Stomach (tissue), 9 donors: Measurements from ENCODE around the gene FXYD7. TPM values are rescaled to one million over a fixed set of nuclear protein-coding genes. Genes with fewer than 3 reads are reported as not detected.

ENCODE experiments used
- DNase-seq, 2 donors: peaks; one replicate each; pipeline versions ENCODE4 v3.0.0 to v3.0.0-alpha.2; 2013 to 2019
- H3K27ac ChIP-seq, 5 donors: fragments of 200-600 bp in 4 of 5; sonication (generic) in 4 of 5; one replicate each; pipeline ENCODE4 v1.5.1; 2013 to 2019; ENCODE audit warnings: mild to moderate bottlenecking in 1 of 5, moderate library complexity in 1 of 5
- H3K27me3 ChIP-seq, 3 donors: fragments of 200-600 bp; sonication (generic); one replicate each; pipeline ENCODE4 v1.5.1; 2017 to 2019; ENCODE audit warnings: mixed run types in 1 of 3
- H3K36me3 ChIP-seq, 4 donors: fragments of 200-600 bp; sonication (generic); 1 replicate in 3 of 4; 2 replicates in 1 of 4; pipeline ENCODE4 v1.5.1; 2016 to 2019
- H3K4me1 ChIP-seq, 4 donors: fragments of 200-600 bp; sonication (generic); one replicate each; pipeline ENCODE4 v1.5.1; 2016 to 2019
- H3K4me3 ChIP-seq, 4 donors: fragments of 200-600 bp; sonication (generic) in 3 of 4; one replicate each; pipeline ENCODE4 v1.5.1; 2016 to 2019; ENCODE audit warnings: mild to moderate bottlenecking in 1 of 4
- H3K9me3 ChIP-seq, 4 donors: fragments of 200-600 bp; sonication (generic); one replicate each; pipeline ENCODE4 v1.5.1; 2016 to 2019
- CTCF ChIP-seq, 7 experiments: fragments of 450-650 bp in 4 of 7; fragments of 200-600 bp in 3 of 7; sonication (generic) in 3 of 7; IDR thresholded peaks; one replicate each; pipeline ENCODE4 v1.5.1; 2016 to 2019; ENCODE audit warnings: antibody characterized with exemption in 7 of 7, control low read depth in 2 of 7, mild to moderate bottlenecking in 1 of 7
- EP300 ChIP-seq: sonication (generic); formaldehyde crosslinking; IDR thresholded peaks from one replicate; pipeline ENCODE4 v1.6.1; 2017; ENCODE audit warnings: antibody characterized with exemption
- POLR2A ChIP-seq, 4 donors: fragments of 450-650 bp; IDR thresholded peaks; one replicate each; pipeline ENCODE4 v1.6.1; 2016; ENCODE audit warnings: antibody characterized with exemption in 4 of 4, control low read depth in 2 of 4, mild to moderate bottlenecking in 1 of 4, moderate library complexity in 1 of 4
- POLR2AphosphoS5 ChIP-seq, 3 donors: sonication (generic); formaldehyde crosslinking; IDR thresholded peaks; one replicate each; pipeline ENCODE4 v1.6.1; 2016; ENCODE audit warnings: antibody characterized with exemption in 3 of 3
- WGBS, 5 donors: extraction: QIAGEN DNeasy Blood & Tissue Kit in 3 of 5; methylation state at CpG; one replicate each; pipeline versions ENCODE4 v1.1.5 to v1.1.7; 2013 to 2018; 5-methylcytosine and 5-hydroxymethylcytosine counted together
- intact Hi-C: fragments of 100-400 bp; cut with DNase I; formaldehyde crosslinking; loops from one replicate; pipeline ENCODE4 v1.15.1; 2023; ENCODE audit warnings: low total_unique reads
- polyA plus RNA-seq, 3 donors: library from polyadenylated mRNA; stranded (reverse); fragments of 200-250 nt; gene quantifications; one replicate each; pipeline ENCODE4 v1.2.3, GENCODE V29; 2013
- total RNA-seq, 5 donors: library from RNA; depleted of rRNA; stranded (reverse); fragments of >200 nt; gene quantifications; one replicate each; pipeline versions ENCODE4 v1.1.0 to v1.2.3, GENCODE V29; 2014 to 2016
- donor health status: healthy with polysubstance abuse.
- donor health status: Bipolar disorder and iron deficiency.
- donor health status: healthy.

Gene FXYD7
- total and polyA plus RNA-seq, 8 donors = 0.55 to 2.6 TPM; not detected in 6

DNA sequence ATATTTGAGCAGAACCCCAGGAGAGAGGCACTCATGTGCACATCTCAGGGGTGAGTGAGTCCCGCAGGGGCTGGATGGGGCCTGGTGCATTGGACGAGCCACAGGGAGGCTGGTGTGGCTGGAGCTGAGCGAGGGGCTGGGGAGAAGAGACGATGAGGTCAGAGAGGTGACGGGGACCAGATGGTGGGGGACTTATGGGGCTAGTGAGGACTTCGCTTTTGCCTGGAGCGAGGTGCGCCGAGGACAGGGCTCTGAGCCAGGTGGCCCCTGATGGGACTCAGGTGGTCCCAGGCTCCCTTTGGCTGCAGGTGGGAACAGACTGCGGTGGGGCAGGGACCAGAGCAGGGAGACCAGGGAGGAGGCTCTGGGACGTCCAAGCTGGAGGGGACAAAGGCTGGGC, 34.3 kb upstream of the FXYD7 start:
- intact Hi-C loops = no loop called here
- H3K27ac ChIP-seq = peak overlapping the region in 4 of 5 donors; percentile 11 to 49 (median 22)
- WGBS, 5 donors = 82 to 91% (median 85%) methylated on average over 11 of the region's 11 CpGs
- peaks cover 0 to 15% (median 0%) of the 10 kb centered on the region in 3 donors for H3K27me3 ChIP-seq
- H3K36me3 ChIP-seq = no peaks in the 10 kb centered on the region
- TF ChIP-seq CTCF (IDR thresholded peaks at IDR 0.05) (no peak), POLR2A (IDR thresholded peaks at IDR 0.05) (no peak), POLR2AphosphoS5 (IDR thresholded peaks at IDR 0.05) (no peak), EP300 (no peak)
- H3K4me3 ChIP-seq = no peak overlapping the region
- H3K4me1 ChIP-seq = peaks cover 0 to 25% (median 10%) of the 10 kb centered on the region in 4 donors
- no peaks in the 10 kb centered on the region for H3K9me3 ChIP-seq
- DNase-seq = no peak

DNA sequence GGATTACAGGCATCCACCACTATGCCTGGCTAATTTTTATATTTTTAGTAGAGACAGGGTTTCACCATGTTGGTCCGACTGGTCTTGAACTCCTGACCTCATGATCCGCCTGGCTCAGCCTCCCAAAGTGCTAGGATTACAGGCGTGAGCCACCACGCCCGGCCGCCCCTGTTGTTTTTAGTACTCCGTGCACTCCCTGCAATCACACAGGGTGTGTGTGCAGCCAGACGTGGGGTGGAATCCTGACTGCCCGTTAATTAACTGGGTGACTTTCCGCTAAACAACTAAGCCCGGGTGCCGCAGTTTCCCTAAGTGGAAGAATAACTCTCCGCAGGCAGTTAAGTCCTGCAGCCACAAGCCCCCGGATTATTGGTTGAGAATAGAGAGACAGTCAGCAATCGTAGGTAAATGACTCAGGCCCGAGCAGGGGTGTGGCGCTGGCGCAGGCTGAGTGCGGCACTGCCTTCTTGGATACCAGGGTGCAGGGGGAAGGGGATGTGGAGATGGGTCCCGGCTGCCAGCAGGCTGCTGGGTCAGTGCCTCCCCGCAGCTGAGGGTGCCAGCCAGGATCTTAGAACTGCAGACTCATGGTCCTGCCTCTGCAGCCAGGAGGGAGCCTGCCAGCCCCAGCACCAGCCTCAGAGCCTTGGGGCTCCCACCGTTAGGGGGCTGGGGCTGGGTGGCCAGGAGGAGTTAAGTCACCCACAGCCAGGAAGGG, 33.5 kb upstream of the FXYD7 start:
- Histone ChIP-seq H3K4me1 (peaks cover 3 to 33% (median 14%) of the 10 kb centered on the region in 4 donors), H3K9me3 (no peaks in the 10 kb centered on the region), H3K27ac (peak overlapping the region; percentile 11 to 49 (median 29)), H3K4me3 (no peak overlapping the region), H3K36me3 (no peaks in the 10 kb centered on the region), H3K27me3 (peaks cover 0 to 15% (median 0%) of the 10 kb centered on the region in 3 donors)
- intact Hi-C loops = no loop called here
- 36 to 59% (median 43%) methylated on average over 22 of the region's 22 CpGs for WGBS, 5 donors
- no peak for TF ChIP-seq POLR2AphosphoS5 (IDR thresholded peaks at IDR 0.05)
- DNase-seq = peak; percentile 58 to 61

DNA sequence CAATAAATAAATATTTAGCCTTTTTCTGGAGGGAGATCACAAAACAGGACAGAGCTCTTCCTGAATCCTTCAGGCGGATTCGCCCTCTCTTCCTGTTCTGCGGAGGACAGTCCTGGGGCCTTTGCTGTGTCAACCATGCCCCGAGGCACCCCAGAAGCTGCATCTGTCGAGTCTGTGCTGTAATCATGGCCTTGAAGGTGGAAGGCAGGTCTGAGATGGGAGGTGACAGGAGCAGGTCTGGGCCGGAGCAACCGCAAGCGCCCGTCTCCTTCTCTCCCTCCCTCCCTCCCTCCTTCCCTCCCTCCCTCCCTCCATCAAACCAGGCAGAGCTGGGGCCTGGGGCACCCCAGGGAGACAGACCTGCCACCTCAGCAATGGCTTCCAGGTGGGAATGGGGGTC, 32.1 kb upstream of the FXYD7 start:
- 46 to 68% (median 63%) methylated on average over 9 of the region's 9 CpGs for WGBS, 5 donors
- Histone ChIP-seq H3K4me3 (no peak overlapping the region), H3K27ac (no peak overlapping the region), H3K36me3 (no peaks in the 10 kb centered on the region), H3K9me3 (no peaks in the 10 kb centered on the region), H3K27me3 (peaks cover 0 to 15% (median 0%) of the 10 kb centered on the region in 3 donors), H3K4me1 (peaks cover 12 to 43% (median 19%) of the 10 kb centered on the region in 4 donors)
- intact Hi-C loops = no loop called here
- DNase-seq = no peak
- TF ChIP-seq POLR2A (IDR thresholded peaks at IDR 0.05) (no peak), EP300 (no peak)

DNA sequence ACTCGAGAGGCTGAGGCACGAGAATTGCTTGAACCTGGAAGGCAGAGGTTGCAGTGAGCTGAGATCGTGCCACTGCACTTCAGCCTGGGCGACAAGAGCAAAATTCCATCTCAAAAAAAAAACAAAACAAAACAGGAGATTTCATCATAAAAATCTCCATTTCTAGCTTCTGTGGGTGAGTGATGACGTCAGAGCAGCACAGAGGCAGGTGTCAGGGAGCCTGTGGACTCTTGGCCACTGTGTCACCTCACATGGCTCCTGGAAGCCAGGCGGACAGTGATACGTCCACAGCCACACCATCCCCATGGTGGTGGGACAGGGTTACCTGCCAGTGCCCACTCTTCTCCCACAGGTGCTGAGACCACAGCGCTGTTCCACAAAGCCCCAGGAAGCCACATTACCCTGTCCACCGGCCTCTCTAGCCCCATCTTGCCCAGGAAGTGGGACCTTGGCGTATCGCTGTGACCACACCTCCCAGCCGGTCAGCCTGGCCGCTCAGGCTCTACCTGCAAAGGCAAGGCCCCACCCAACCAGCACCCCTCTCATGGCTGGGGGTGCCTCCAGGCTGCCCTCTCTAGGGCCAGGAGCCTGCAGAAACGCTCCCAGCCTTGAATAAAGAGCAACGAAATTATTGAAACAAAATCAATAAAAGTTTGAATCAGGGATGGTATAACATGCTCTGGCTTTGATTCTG, 29.9 kb upstream of the FXYD7 start:
- H3K27me3 ChIP-seq = peaks cover 0 to 15% (median 0%) of the 10 kb centered on the region in 3 donors
- H3K27ac ChIP-seq = peak overlapping the region; percentile 1 to 92 (median 57)
- H3K4me1 ChIP-seq = peaks cover 10 to 36% (median 14%) of the 10 kb centered on the region in 4 donors
- WGBS, 5 donors = 59 to 73% (median 72%) methylated on average over 11 to 15 of the region's 15 CpGs
- TF ChIP-seq POLR2AphosphoS5 (IDR thresholded peaks at IDR 0.05) = no peak
- no peak for TF ChIP-seq CTCF (IDR thresholded peaks at IDR 0.05)
- no peak for TF ChIP-seq EP300
- TF ChIP-seq POLR2A (IDR thresholded peaks at IDR 0.05) = no peak
- H3K9me3 ChIP-seq = no peaks in the 10 kb centered on the region
- DNase-seq = peak in 1 of 2 donors; percentile 71
- H3K4me3 ChIP-seq = no peak overlapping the region
- intact Hi-C loops = no loop called here
- no peaks in the 10 kb centered on the region for H3K36me3 ChIP-seq

DNA sequence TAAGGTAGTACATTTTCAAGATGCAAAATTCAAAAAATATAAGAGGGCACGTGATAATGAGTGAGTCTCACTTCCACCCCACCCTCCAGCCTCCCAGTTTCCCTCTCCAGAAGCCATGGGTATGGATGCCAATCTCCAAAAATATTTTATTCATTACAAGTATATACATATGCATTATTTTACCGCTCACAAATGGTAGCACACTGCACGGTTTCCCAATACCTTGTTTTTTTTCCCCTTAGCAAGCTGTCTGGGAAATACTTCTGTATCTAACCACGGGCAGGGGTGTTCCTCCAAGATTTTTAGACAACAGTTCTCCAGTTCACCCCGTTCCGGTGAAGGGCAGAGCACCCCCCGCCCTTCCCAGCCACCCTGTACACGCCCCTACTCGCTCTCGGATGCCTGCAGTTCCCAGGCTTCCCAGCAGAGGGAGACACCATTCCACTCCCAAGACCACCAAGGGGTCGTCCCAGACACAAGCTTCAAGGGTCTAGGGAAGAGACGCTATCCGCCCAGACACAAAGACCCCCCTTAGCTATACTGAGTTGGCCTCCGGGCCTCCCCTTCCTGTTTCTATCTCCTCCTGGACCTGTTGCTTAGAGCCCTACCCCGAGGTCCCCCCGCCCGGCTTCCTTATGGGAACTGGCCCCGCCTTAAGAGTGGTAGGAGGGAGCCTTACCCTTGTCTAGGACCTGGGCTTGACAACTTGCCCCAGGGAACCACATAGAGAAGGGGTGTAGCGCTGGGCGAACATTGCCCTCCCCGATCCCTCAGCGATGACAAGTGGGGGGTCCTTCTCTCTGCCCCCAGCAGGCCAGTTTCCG, 28.5 kb upstream of the FXYD7 start:
- H3K4me3 ChIP-seq = peak overlapping the region; percentile 42 to 59 (median 50)
- H3K27ac ChIP-seq = peak overlapping the region; percentile 87 to 95 (median 88)
- 4 to 8% (median 5%) methylated on average over 19 to 23 of the region's 23 CpGs for WGBS, 5 donors
- peaks cover 0 to 12% (median 0%) of the 10 kb centered on the region in 3 donors for H3K27me3 ChIP-seq
- no peak for TF ChIP-seq EP300
- TF ChIP-seq CTCF (IDR thresholded peaks at IDR 0.05) = peak in 5 of 7 experiments; percentile 90 to 98 (median 97)
- peak in 1 of 3 donors; percentile 12 for TF ChIP-seq POLR2AphosphoS5 (IDR thresholded peaks at IDR 0.05)
- H3K36me3 ChIP-seq = no peaks in the 10 kb centered on the region
- H3K4me1 ChIP-seq = peaks cover 12 to 37% (median 18%) of the 10 kb centered on the region in 4 donors
- DNase-seq = peak; percentile 80 to 94
- intact Hi-C loops = no loop called here
- no peaks in the 10 kb centered on the region for H3K9me3 ChIP-seq
